ENCODE results near the gene CMTM3. TPM values are rescaled to one million over a fixed set of nuclear protein-coding genes. Genes with fewer than 3 reads are reported as not detected.
"Not testable (repeated sequence)": the region's sequence is repeated elsewhere in the genome, so short reads cannot be mapped to it uniquely, and the experiment has no call there.

The CMTM3 gene
- total RNA-seq, 1 experiment from 2014 or later, result 17.3 TPM

- no peak for DNase-seq
- no peak within 1 kb of the TSS for H3K4me3 ChIP-seq
- H3K9me3 ChIP-seq, result no peaks in the 10 kb centered on the region
- H3K36me3 ChIP-seq, result no peaks in the 10 kb centered on the region
- no peaks in the 10 kb centered on the region for H3K27me3 ChIP-seq
Observed at GRCh38 chr16:66578651-66579531, 25.6 kb upstream of the CMTM3 start, which contains the start of gene CMTM2. Gene CMTM2, plus strand, starts transcription at chr16:66579463. Its CDS starts 145 bp downstream, at chr16:66579608.

GRCh38 chr16:66580605-66581209 lies 23.8 kb upstream of the CMTM3 start:
- no peaks in the 10 kb centered on the region for H3K9me3 ChIP-seq
- H3K27me3 ChIP-seq, result no peaks in the 10 kb centered on the region
- H3K36me3 ChIP-seq, result no peaks in the 10 kb centered on the region
- H3K4me3 ChIP-seq, result no peak overlapping the region
- DNase-seq, result peak; percentile 37

GRCh38 chr16:66581246-66581952 lies 23.1 kb upstream of the CMTM3 start:
- no peaks in the 10 kb centered on the region for H3K36me3 ChIP-seq
- peak; percentile 36 for DNase-seq
- no peak overlapping the region for H3K4me3 ChIP-seq
- H3K9me3 ChIP-seq, result no peaks in the 10 kb centered on the region
- no peaks in the 10 kb centered on the region for H3K27me3 ChIP-seq

GRCh38 chr16:66585481-66586239 lies 18.8 kb upstream of the CMTM3 start:
- H3K9me3 ChIP-seq, result no peaks in the 10 kb centered on the region
- H3K4me3 ChIP-seq, result no peak overlapping the region
- no peaks in the 10 kb centered on the region for H3K27me3 ChIP-seq
- H3K36me3 ChIP-seq, result no peaks in the 10 kb centered on the region
- no peak for DNase-seq

- H3K4me3 ChIP-seq, result no peak overlapping the region
- no peaks in the 10 kb centered on the region for H3K27me3 ChIP-seq
- no peaks in the 10 kb centered on the region for H3K36me3 ChIP-seq
- DNase-seq, result no peak
- H3K9me3 ChIP-seq, result no peaks in the 10 kb centered on the region
Observed at GRCh38 chr16:66587881-66588600, 16.5 kb upstream of the CMTM3 start.

GRCh38 chr16:66588981-66589713 lies 15.4 kb upstream of the CMTM3 start:
- Histone ChIP-seq H3K4me3 (no peak overlapping the region), H3K9me3 (no peaks in the 10 kb centered on the region), H3K27me3 (no peaks in the 10 kb centered on the region), H3K36me3 (no peaks in the 10 kb centered on the region)
- peak; percentile 15 for DNase-seq

- Histone ChIP-seq H3K4me3 (no peak overlapping the region), H3K36me3 (no peaks in the 10 kb centered on the region), H3K27me3 (no peaks in the 10 kb centered on the region), H3K9me3 (no peaks in the 10 kb centered on the region)
- DNase-seq, result no peak
Observed at GRCh38 chr16:66590322-66590721, 14.2 kb upstream of the CMTM3 start.

GRCh38 chr16:66591018-66591417 lies 13.5 kb upstream of the CMTM3 start:
- no peaks in the 10 kb centered on the region for H3K36me3 ChIP-seq
- no peaks in the 10 kb centered on the region for H3K27me3 ChIP-seq
- DNase-seq, result no peak
- H3K4me3 ChIP-seq, result no peak overlapping the region
- H3K9me3 ChIP-seq, result no peaks in the 10 kb centered on the region

- Histone ChIP-seq H3K36me3 (no peaks in the 10 kb centered on the region), H3K9me3 (no peaks in the 10 kb centered on the region), H3K27me3 (no peaks in the 10 kb centered on the region), H3K4me3 (no peak overlapping the region)
- no peak for DNase-seq
Observed at GRCh38 chr16:66592241-66592640, 12.3 kb upstream of the CMTM3 start.

- DNase-seq, result no peak
- Histone ChIP-seq H3K36me3 (no peaks in the 10 kb centered on the region), H3K27me3 (no peaks in the 10 kb centered on the region), H3K4me3 (no peak overlapping the region), H3K9me3 (no peaks in the 10 kb centered on the region)
Observed at GRCh38 chr16:66592814-66593213, 11.7 kb upstream of the CMTM3 start.

- H3K27me3 ChIP-seq, result no peaks in the 10 kb centered on the region
- H3K4me3 ChIP-seq, result no peak overlapping the region
- no peaks in the 10 kb centered on the region for H3K9me3 ChIP-seq
- H3K36me3 ChIP-seq, result no peaks in the 10 kb centered on the region
- DNase-seq, result no peak
Observed at GRCh38 chr16:66594739-66595138, 9.8 kb upstream of the CMTM3 start.

- DNase-seq, H3K9me3 ChIP-seq, H3K36me3 ChIP-seq, H3K27me3 ChIP-seq, H3K4me3 ChIP-seq: not testable (repeated sequence)
Observed at GRCh38 chr16:66596559-66596958, 7.9 kb upstream of the CMTM3 start.

GRCh38 chr16:66596986-66597848 lies 7.3 kb upstream of the CMTM3 start:
- no peaks in the 10 kb centered on the region for H3K9me3 ChIP-seq

GRCh38 chr16:66598111-66598510 lies 6.4 kb upstream of the CMTM3 start:
- no peaks in the 10 kb centered on the region for H3K27me3 ChIP-seq
- no peak for DNase-seq
- no peak overlapping the region for H3K4me3 ChIP-seq
- no peaks in the 10 kb centered on the region for H3K36me3 ChIP-seq
- H3K9me3 ChIP-seq, result no peaks in the 10 kb centered on the region

More at GRCh38 chr16:66596986-66597848, 7.3 kb upstream of the CMTM3 start:
- Histone ChIP-seq H3K4me3 (no peak overlapping the region), H3K27me3 (no peaks in the 10 kb centered on the region), H3K36me3 (no peaks in the 10 kb centered on the region)
- DNase-seq, result no peak

GRCh38 chr16:66599726-66600125 lies 4.8 kb upstream of the CMTM3 start:
- no peak overlapping the region for H3K4me3 ChIP-seq
- H3K36me3 ChIP-seq, result no peaks in the 10 kb centered on the region
- H3K27me3 ChIP-seq, result no peaks in the 10 kb centered on the region
- DNase-seq, result no peak
- no peaks in the 10 kb centered on the region for H3K9me3 ChIP-seq
